Renal cortex interstitium (tissue), 11 donors: Measurements from ENCODE around the gene ZNF217. TPM values are rescaled to one million over a fixed set of nuclear protein-coding genes. Genes with fewer than 3 reads are reported as not detected.
"Not testable (repeated sequence)": the region's sequence is repeated elsewhere in the genome, so short reads cannot be mapped to it uniquely, and the experiment has no call there.

Experiments used
- DNase-seq, 11 donors: peaks; one replicate each; pipeline ENCODE4 v3.0.0-alpha.2; 2013; ENCODE audit warnings: low read depth in 9 of 11, low spot score in 4 of 11; ENCODE audit errors: extremely low read depth in 1 of 11
- polyA plus RNA-seq, 3 donors: library from polyadenylated mRNA; unstranded; fragments of 120-200 nt; gene quantifications; one replicate each; pipeline ENCODE4 v1.2.1, GENCODE V29; 2013; ENCODE audit not compliant: insufficient read length in 3 of 3

The ZNF217 gene
- polyA plus RNA-seq, 3 donors = 32.9 to 37.0 (median 36.2) TPM

GRCh38 chr20:53625311-53626129 lies 31.9 kb upstream of the ZNF217 start:
- DNase-seq = no peak

DNA sequence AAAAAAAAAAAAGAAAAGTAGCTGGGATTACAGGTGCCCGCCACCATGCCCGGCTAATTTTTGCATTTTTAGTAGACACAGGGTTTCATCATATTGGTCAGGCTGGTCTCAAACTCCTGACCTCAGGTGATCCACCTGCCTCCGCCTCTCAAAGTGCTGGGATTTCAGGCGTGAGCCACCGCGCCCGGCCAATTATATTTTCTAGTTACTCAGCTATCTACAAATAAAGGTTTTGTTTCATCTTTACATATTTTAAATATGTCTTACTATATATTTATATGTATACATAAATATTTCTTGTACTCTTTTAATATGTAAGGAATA lies 31.2 kb upstream of the ZNF217 start:
- not testable (repeated sequence) for DNase-seq

- peak in 4 of 11 donors; percentile 61 to 76 (median 66) for DNase-seq
These were observed 30.0 kb upstream of the ZNF217 start for GRCh38 chr20:53623454-53624211.

DNA sequence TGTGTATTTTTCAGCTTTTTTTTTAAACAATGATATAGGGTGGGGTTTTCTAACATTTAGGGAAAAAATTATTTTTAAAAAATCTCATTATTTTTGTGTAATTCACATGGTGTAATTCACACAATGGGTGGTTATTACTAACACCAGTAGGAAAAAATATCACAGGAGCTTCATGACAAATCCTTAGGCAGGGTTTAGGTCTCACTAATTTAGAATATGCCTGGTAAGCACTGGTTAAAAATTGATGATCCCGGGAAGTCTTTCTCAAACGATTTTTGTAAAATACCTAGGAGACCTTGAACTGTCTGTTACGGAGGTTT lies 29.5 kb upstream of the ZNF217 start:
- DNase-seq = no peak

GRCh38 chr20:53622247-53623133 lies 28.9 kb upstream of the ZNF217 start:
- no peak for DNase-seq

GRCh38 chr20:53621482-53622246 lies 28.0 kb upstream of the ZNF217 start:
- no peak for DNase-seq

DNA sequence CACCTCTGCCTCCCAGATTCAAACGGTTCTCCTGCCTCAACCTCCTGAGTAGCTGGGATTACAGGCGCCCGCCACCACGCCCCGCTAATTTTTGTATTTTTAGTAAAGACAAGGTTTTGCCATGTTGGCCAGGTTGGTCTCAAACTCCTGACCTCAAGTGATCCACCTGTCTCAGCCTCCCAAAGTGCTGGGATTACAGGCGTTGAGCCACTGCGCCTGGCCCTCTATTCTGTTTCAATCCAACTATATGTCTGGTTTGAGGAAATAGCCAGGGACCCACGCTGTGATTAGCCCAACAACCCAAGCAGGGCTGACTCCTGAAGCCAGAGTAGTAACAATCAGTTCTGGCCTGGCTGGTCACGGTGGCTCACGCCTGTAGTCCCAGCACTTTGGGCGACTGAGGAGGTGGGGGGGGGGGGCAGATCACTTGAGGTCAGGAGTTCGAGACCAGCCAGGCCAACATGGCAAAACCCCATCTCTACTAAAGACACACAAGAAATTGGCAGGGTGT lies 24.9 kb upstream of the ZNF217 start:
- DNase-seq = not testable (repeated sequence)

- no peak for DNase-seq
These were observed 24.3 kb upstream of the ZNF217 start for GRCh38 chr20:53617791-53618489.

GRCh38 chr20:53616489-53616888 lies 22.9 kb upstream of the ZNF217 start:
- DNase-seq = not testable (repeated sequence)

GRCh38 chr20:53613748-53614147 lies 20.1 kb upstream of the ZNF217 start:
- no peak for DNase-seq

- DNase-seq = not testable (repeated sequence)
These were observed 18.6 kb upstream of the ZNF217 start for GRCh38 chr20:53612289-53612688.

- DNase-seq = no peak
These were observed 17.8 kb upstream of the ZNF217 start for GRCh38 chr20:53611449-53611894.

GRCh38 chr20:53609491-53610445 lies 16.1 kb upstream of the ZNF217 start:
- DNase-seq = no peak

DNA sequence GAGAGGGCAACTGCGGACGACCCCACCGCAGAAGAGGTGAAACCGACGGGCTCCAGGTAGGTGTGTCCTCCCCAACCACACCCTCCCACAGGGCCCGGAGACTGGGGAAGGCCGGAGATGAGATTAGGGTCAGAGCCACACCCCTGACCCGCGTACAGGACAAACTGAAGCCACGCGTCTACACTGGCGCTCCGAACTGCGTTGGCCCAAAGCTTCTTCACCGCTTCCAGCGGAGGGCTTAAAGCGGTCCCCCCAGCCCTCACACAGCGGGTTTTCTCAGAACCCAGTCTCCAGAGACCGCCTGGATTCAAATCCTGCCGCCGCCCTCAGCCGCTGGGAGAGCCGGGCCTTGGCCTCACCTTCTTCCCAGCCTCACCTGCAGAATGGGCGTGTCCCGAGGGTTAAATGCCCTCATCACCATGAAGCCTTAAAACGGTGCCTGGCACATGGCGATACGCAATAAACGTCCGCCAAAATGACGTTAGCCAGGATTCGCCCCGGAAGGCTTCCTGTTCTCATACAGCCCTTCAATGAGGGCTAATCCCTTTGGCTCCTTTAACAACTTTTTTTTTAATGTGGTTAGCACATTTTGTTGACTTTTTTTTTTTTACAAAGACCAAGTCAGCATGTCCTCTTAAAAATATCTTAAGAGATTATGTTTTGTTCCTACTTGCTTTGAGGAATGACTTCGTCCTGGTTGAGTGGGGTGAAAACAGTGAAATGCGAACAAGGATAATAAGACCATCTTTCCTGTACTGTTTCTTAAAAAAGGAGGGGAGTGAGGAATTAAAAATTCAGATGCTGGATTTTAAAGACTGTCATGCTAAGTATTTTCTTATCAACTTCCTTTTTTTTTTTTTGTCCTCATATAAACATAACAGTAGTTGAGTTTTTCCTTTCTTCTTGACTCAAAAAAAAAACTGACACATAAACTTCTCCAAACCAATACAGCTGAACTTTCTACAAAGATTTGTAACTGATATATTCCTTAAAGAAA lies 15.1 kb upstream of the ZNF217 start:
- DNase-seq = no peak

GRCh38 chr20:53608071-53608455 lies 14.4 kb upstream of the ZNF217 start:
- no peak for DNase-seq
